ENCODE results near the gene TMEM19.
"Not testable (repeated sequence)": the region's sequence is repeated elsewhere in the genome, so short reads cannot be mapped to it uniquely, and the experiment has no call there.

Gene TMEM19

DNA sequence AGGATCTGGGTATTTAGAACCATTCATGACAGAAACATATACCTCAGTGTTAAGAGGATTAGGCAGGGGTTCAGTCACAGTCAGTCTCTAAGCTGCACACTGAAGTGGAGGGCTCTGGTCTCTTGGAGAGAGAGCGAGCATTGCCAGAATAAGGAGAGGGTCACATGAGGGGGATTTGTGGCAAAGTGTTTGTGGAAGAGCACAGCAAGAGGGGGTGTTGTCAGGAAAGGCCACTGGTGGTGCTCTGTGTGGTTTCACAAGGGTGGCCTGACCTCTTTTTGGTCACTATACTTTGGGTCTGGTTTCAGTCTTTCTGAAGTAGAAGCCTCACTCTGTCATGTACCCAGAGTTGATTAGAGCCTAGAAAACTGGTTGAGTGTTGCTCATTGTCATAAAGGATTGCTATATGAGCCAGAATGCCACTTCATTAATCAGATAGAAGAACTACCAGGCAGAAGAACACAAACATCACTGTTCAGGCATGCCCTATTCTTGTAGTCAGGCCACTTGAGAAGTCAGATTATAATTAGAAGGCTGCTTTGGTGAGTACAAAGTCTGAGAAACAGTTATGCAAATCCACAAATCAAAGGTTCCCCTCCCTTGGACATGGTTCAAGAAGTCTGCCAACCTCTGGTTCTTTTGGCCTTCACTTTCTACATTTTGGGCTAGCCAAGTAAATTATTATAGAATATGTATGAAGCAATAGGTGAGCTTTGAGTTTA lies 8.4 kb downstream of the TMEM19 start:
- peaks cover 24% of the 10 kb centered on the region for H3K36me3 ChIP-seq (ENCODE audit: insufficient read depth, insufficient read length, low read length)
- no peaks in the 10 kb centered on the region for H3K4me1 ChIP-seq (ENCODE audit: insufficient read depth, insufficient read length)
- H3K9me3 ChIP-seq (ENCODE audit: insufficient read depth, low read length) = no peaks in the 10 kb centered on the region
- H3K27me3 ChIP-seq (ENCODE audit: insufficient read depth, insufficient read length) = no peaks in the 10 kb centered on the region
- TF ChIP-seq ZNF274 (IDR thresholded peaks at IDR 0.05; ENCODE audit: low read depth, low read length) (no peak), SUZ12 (IDR thresholded peaks at IDR 0.05; ENCODE audit: extremely low read depth, insufficient read depth, insufficient read length) (no peak), YY1 (IDR thresholded peaks at IDR 0.05; ENCODE audit: insufficient read depth, insufficient read length) (no peak)
- H3K4me3 ChIP-seq (ENCODE audit: insufficient read length, low read depth) = no peak overlapping the region
- H3K9ac ChIP-seq (ENCODE audit: insufficient read length, low read depth) = no peak overlapping the region
- no peak for DNase-seq (ENCODE audit: low read depth, low spot score)

DNA sequence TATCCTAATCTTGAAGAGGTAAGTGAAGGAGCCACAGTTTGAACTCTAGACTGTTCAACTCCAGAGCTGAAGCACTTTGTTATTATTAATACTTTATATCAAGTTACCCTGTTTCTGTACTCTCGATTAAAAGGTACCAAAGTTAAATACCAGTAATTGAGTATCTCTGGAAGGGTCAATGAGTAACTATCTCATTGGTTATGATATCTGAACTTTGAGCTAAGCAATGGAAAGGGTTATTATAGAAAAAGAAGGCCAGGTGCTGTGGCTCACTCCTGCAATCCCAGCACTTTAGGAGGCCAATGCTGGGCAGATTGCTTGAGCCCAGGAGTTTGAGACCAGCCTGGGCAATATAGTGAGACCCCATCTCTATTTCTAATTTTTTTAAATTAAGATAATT lies 9.9 kb downstream of the TMEM19 start:
- no peaks in the 10 kb centered on the region for H3K4me1 ChIP-seq (ENCODE audit: insufficient read depth, insufficient read length)
- no peak for DNase-seq (ENCODE audit: low read depth, low spot score)
- no peaks in the 10 kb centered on the region for H3K27me3 ChIP-seq (ENCODE audit: insufficient read depth, insufficient read length)
- H3K36me3 ChIP-seq (ENCODE audit: insufficient read depth, insufficient read length, low read length) = peaks cover 36% of the 10 kb centered on the region
- H3K4me3 ChIP-seq (ENCODE audit: insufficient read length, low read depth) = no peak overlapping the region
- H3K9me3 ChIP-seq (ENCODE audit: insufficient read depth, low read length) = no peaks in the 10 kb centered on the region
- no peak for TF ChIP-seq SUZ12 (IDR thresholded peaks at IDR 0.05; ENCODE audit: extremely low read depth, insufficient read depth, insufficient read length)
- TF ChIP-seq ZNF274 (IDR thresholded peaks at IDR 0.05; ENCODE audit: low read depth, low read length) = no peak
- TF ChIP-seq YY1 (IDR thresholded peaks at IDR 0.05; ENCODE audit: insufficient read depth, insufficient read length) = no peak
- no peak overlapping the region for H3K9ac ChIP-seq (ENCODE audit: insufficient read length, low read depth)

DNA sequence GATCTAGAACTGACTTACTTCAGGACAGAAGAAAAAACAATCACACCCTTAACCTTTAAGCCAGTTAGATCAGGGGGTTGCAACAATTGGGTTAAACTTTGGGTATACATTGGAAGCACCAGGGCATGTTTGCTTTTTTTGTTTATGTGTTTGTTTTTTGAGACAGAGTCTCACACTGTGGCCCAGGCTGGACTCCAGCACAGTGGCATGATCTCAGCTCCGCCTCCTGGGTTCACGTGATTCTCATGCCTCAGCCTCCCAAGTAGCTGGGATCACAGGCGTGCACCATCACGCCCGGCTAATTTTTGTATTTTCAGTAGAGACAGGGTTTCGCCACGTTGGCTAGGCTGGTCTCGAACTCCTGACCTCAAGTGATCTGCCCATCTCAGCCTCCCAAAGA lies 16.3 kb downstream of the TMEM19 start:
- DNase-seq (ENCODE audit: low read depth, low spot score); H3K27me3 ChIP-seq (ENCODE audit: insufficient read depth, insufficient read length); H3K9ac ChIP-seq (ENCODE audit: insufficient read length, low read depth); H3K4me1 ChIP-seq (ENCODE audit: insufficient read depth, insufficient read length); H3K9me3 ChIP-seq (ENCODE audit: insufficient read depth, low read length); H3K4me3 ChIP-seq (ENCODE audit: insufficient read length, low read depth): not testable (repeated sequence)
- peaks cover 40% of the 10 kb centered on the region for H3K36me3 ChIP-seq (ENCODE audit: insufficient read depth, insufficient read length, low read length)

DNA sequence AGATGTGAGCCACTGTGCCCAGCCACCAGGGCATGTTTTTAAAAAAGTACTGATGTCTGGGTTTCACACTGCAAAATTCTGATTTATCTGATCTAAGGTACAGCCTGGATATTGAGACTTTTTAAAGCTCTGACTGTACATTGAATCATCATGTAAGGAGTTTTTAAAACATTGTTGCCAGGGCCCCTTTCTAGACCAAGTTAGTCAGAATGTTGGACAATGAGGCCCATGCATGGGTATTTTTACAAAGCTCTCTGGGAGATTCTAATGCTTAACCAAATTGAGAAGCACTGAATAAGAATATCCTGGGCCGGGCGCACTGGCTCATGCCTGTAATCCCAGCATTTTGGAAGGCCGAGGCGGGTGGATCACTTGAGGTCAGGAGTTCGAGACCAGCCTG lies 16.7 kb downstream of the TMEM19 start:
- Histone ChIP-seq H3K4me3 (ENCODE audit: insufficient read length, low read depth) (no peak overlapping the region), H3K4me1 (ENCODE audit: insufficient read depth, insufficient read length) (no peaks in the 10 kb centered on the region), H3K36me3 (ENCODE audit: insufficient read depth, insufficient read length, low read length) (peaks cover 36% of the 10 kb centered on the region), H3K9ac (ENCODE audit: insufficient read length, low read depth) (no peak overlapping the region), H3K27me3 (ENCODE audit: insufficient read depth, insufficient read length) (no peaks in the 10 kb centered on the region), H3K9me3 (ENCODE audit: insufficient read depth, low read length) (no peaks in the 10 kb centered on the region)
- no peak for TF ChIP-seq SUZ12 (IDR thresholded peaks at IDR 0.05; ENCODE audit: extremely low read depth, insufficient read depth, insufficient read length)
- TF ChIP-seq ZNF274 (IDR thresholded peaks at IDR 0.05; ENCODE audit: low read depth, low read length) = no peak
- no peak for TF ChIP-seq YY1 (IDR thresholded peaks at IDR 0.05; ENCODE audit: insufficient read depth, insufficient read length)
- DNase-seq (ENCODE audit: low read depth, low spot score) = no peak

DNA sequence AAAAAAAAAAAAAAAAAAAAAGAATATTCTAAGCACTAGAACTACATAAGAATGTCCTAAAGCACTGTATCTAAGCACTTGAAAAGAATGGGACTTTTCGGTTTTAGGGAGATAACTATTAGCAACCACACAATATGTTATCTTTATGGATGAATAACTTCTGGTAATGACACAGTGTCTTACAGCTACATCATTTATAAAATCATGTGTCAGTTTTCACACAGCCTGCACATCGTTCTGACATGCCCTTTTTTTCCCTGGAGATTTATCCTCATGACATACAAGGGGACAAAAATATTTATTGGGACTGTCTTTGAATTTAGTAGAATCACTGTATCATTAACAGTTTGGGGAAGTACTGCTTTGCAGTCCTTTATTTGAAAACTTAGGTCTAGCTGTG lies 17.3 kb downstream of the TMEM19 start:
- no peaks in the 10 kb centered on the region for H3K27me3 ChIP-seq (ENCODE audit: insufficient read depth, insufficient read length)

DNA sequence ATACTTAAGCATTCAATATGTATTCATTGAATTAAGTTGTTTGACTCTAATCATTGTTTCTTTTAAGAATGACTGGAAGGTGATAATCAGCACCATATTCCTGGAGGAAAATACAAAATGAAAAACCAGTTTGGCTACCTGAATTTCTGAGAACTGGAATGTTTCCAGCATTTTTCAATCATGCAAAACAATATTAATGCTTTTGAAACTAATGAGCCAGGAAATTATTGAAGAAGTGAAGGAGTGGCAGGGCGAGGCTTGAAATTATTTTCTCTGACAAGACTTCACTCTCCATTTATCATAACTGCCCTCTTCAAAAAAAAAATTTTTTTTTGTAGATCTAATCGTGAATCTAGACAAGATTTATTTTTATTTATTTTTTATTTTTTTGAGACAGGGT lies 19.0 kb downstream of the TMEM19 start:
- H3K27me3 ChIP-seq (ENCODE audit: insufficient read depth, insufficient read length) = no peaks in the 10 kb centered on the region
- no peaks in the 10 kb centered on the region for H3K4me1 ChIP-seq (ENCODE audit: insufficient read depth, insufficient read length)
- no peak for DNase-seq (ENCODE audit: low read depth, low spot score)
- no peak for TF ChIP-seq ZNF274 (IDR thresholded peaks at IDR 0.05; ENCODE audit: low read depth, low read length)
- no peak for TF ChIP-seq YY1 (IDR thresholded peaks at IDR 0.05; ENCODE audit: insufficient read depth, insufficient read length)
- no peak for TF ChIP-seq SUZ12 (IDR thresholded peaks at IDR 0.05; ENCODE audit: extremely low read depth, insufficient read depth, insufficient read length)
- no peaks in the 10 kb centered on the region for H3K9me3 ChIP-seq (ENCODE audit: insufficient read depth, low read length)
- H3K4me3 ChIP-seq (ENCODE audit: insufficient read length, low read depth) = no peak overlapping the region
- H3K9ac ChIP-seq (ENCODE audit: insufficient read length, low read depth) = no peak overlapping the region
- peaks cover 15% of the 10 kb centered on the region for H3K36me3 ChIP-seq (ENCODE audit: insufficient read depth, insufficient read length, low read length)

More for the DNA sequence above, 17.3 kb downstream of the TMEM19 start:
- Histone ChIP-seq H3K9ac (ENCODE audit: insufficient read length, low read depth) (no peak overlapping the region), H3K9me3 (ENCODE audit: insufficient read depth, low read length) (no peaks in the 10 kb centered on the region), H3K36me3 (ENCODE audit: insufficient read depth, insufficient read length, low read length) (peaks cover 29% of the 10 kb centered on the region), H3K4me1 (ENCODE audit: insufficient read depth, insufficient read length) (no peaks in the 10 kb centered on the region), H3K4me3 (ENCODE audit: insufficient read length, low read depth) (no peak overlapping the region)
- no peak for DNase-seq (ENCODE audit: low read depth, low spot score)
- no peak for TF ChIP-seq SUZ12 (IDR thresholded peaks at IDR 0.05; ENCODE audit: extremely low read depth, insufficient read depth, insufficient read length)
- TF ChIP-seq ZNF274 (IDR thresholded peaks at IDR 0.05; ENCODE audit: low read depth, low read length) = no peak
- no peak for TF ChIP-seq YY1 (IDR thresholded peaks at IDR 0.05; ENCODE audit: insufficient read depth, insufficient read length)

DNA sequence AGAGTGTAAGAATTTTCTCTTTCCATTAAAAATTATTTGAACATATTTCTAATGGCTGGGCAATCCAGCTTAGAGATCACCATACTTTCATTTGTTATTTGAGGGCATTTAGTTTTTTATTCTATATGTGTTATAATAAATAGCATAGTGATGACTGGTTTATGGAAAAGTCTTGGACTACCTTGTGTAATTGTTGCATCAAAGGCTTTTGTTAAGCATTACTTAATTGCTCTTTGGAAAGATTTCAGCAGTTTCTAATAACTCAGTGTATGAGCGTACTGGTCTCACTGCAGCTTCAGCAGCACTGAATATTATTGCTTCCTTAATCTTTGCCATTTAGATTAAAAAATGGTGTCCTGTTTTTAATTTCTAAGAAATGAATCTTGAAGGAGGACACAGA lies 22.8 kb downstream of the TMEM19 start:
- H3K4me3 ChIP-seq (ENCODE audit: insufficient read length, low read depth) = no peak overlapping the region
- no peaks in the 10 kb centered on the region for H3K9me3 ChIP-seq (ENCODE audit: insufficient read depth, low read length)
- no peak for DNase-seq (ENCODE audit: low read depth, low spot score)
- TF ChIP-seq YY1 (IDR thresholded peaks at IDR 0.05; ENCODE audit: insufficient read depth, insufficient read length) = no peak
- no peak for TF ChIP-seq SUZ12 (IDR thresholded peaks at IDR 0.05; ENCODE audit: extremely low read depth, insufficient read depth, insufficient read length)
- TF ChIP-seq ZNF274 (IDR thresholded peaks at IDR 0.05; ENCODE audit: low read depth, low read length) = no peak
- H3K27me3 ChIP-seq (ENCODE audit: insufficient read depth, insufficient read length) = no peaks in the 10 kb centered on the region
- H3K36me3 ChIP-seq (ENCODE audit: insufficient read depth, insufficient read length, low read length) = peaks cover 3% of the 10 kb centered on the region
- H3K9ac ChIP-seq (ENCODE audit: insufficient read length, low read depth) = no peak overlapping the region
- H3K4me1 ChIP-seq (ENCODE audit: insufficient read depth, insufficient read length) = no peaks in the 10 kb centered on the region

Measured in NT2/D1 (cell line).